ENCODE measurements around the gene MYL9.

- no peak for TF ChIP-seq POLR2A (IDR thresholded peaks at IDR 0.05; ENCODE audit: low read depth, low read length)
- TF ChIP-seq SMC3 (IDR thresholded peaks at IDR 0.05; ENCODE audit: low read depth, low read length), result no peak
- TF ChIP-seq CTCF (conservative IDR thresholded peaks at IDR 0.05; ENCODE audit: low read depth, low read length), result no peak
- no peak for TF ChIP-seq MAFK (IDR thresholded peaks at IDR 0.05; ENCODE audit: low read depth, low read length)
- TF ChIP-seq BHLHE40 (IDR thresholded peaks at IDR 0.05; ENCODE audit: low read depth, low read length), result no peak
- TF ChIP-seq MAZ (IDR thresholded peaks at IDR 0.05; ENCODE audit: borderline replicate concordance, low read depth, low read length), result no peak
- TF ChIP-seq, protein P1, sequence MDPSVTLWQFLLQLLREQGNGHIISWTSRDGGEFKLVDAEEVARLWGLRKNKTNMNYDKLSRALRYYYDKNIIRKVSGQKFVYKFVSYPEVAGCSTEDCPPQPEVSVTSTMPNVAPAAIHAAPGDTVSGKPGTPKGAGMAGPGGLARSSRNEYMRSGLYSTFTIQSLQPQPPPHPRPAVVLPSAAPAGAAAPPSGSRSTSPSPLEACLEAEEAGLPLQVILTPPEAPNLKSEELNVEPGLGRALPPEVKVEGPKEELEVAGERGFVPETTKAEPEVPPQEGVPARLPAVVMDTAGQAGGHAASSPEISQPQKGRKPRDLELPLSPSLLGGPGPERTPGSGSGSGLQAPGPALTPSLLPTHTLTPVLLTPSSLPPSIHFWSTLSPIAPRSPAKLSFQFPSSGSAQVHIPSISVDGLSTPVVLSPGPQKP (IDR thresholded peaks at IDR 0.05; ENCODE audit: borderline replicate concordance, low read depth, low read length), result no peak
- TF ChIP-seq MXI1 (IDR thresholded peaks at IDR 0.05; ENCODE audit: borderline replicate concordance, low read depth, low read length), result no peak
- no peak for TF ChIP-seq RAD21 (IDR thresholded peaks at IDR 0.05; ENCODE audit: low read length)
- TF ChIP-seq CEBPB (IDR thresholded peaks at IDR 0.05; ENCODE audit: low read depth, low read length), result no peak
- 0 out of 2 replicates have a peak, but pooled peaks have one; percentile 2 for TF ChIP-seq FOS (IDR thresholded peaks at IDR 0.05; ENCODE audit: low read depth, low read length)
- no peak for TF ChIP-seq RCOR1 (IDR thresholded peaks at IDR 0.05; ENCODE audit: insufficient replicate concordance, low read length)
- TF ChIP-seq USF2 (IDR thresholded peaks at IDR 0.05; ENCODE audit: low read depth, low read length), result no peak
- TF ChIP-seq NFE2L2 (IDR thresholded peaks at IDR 0.05; ENCODE audit: low read depth, low read length), result no peak
Measured at GRCh38 chr20:36572701-36573102, 31.4 kb downstream of the MYL9 start.
